NCI-H2227 (cell line): ENCODE results near the gene RNF138.
"Not testable (repeated sequence)": the region's sequence is repeated elsewhere in the genome, so short reads cannot be mapped to it uniquely, and the experiment has no call there.

ENCODE experiments used
- DNase-seq: peaks from one replicate; lab custom pipeline; 2025; ENCODE audit not compliant: unreplicated experiment; lab: John Stamatoyannopoulos, UW

The RNF138 gene

DNA sequence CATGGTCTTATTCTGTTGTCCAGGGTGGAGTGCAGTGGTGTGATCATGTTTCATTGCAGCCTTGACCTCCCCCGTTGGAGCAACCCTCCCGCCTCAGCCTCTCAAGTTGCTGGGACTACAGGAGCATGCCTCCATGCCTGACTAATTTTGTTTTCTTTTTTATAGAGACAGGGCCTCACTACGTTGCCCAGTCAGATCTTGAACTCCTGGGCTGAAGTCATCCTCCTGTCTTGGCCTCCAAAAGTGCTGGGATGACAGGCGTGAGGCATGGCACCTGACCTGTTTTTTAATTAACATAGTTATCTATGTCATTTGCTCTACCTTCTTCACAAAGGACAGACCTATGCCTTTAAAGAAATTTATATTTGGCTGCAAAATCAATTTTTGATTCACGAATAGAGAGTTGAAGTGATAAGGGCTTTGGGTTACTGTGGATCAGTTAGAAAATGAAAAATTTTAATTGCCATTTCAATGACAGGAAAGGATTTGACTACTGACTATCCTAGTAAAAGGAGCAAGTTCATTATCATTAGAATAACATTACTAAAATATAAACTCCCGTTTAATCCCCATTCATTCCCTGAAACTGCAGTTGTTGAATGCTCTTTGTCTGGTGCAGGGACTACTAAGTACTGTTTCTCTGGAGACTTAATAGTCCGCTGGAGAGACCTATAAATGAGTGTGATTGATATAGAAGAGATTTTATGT is 3.7 kb downstream of the RNF138 start:
- no peak for DNase-seq

DNA sequence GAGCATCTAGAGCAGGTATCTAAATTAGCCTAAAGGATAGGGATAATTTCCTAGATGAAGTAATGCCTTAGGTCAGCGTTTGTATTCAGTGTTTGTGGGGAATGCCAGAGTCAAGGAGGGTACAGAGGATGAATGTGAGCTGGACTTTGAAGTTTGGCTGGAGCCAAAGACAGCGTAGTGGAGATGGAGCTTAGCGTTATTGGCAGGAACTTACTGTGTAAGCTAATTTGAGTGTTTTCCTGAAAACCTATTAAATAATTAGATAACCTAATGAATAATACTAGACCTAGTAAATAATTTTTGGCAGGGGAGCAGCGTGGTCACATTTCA is 4.2 kb downstream of the RNF138 start:
- DNase-seq, result no peak

DNA sequence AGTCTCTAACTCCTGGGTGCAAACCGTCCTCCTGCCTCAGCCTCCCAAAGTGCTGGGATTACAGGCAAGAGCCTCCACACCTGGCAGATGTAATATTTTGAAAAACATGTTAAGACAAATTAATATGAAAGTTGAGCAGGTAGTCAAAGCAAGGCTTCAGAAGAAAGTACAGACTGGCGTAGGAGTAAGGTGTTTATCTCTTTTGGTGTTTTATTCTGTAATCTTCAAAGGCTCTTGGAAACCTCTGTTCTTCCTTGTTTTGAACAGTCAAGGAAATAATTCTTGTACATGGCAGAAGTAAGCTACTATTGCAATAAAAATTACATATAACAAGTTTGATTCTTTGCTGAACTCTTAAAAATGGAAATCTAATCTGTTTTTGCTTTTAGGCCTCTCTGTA is 5.3 kb downstream of the RNF138 start:
- DNase-seq, result no peak

DNA sequence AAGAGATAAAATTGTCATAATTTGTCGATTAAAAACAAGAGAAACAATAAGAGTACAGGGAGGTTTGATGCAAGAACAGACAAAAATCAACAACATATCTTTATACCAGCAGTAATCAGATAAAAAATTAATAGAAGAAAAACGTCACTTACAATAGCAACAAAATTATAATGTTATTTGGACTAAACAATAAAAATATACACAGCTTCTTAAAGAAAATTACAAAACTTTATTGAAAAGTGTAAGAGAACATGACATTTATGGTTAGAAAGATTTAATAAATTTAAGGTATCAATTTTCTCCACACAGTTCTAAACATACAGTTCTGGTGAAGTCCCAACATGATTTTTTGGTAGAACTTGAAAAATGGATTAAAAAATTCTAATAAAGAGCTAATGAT is 12.8 kb downstream of the RNF138 start:
- no peak for DNase-seq

DNA sequence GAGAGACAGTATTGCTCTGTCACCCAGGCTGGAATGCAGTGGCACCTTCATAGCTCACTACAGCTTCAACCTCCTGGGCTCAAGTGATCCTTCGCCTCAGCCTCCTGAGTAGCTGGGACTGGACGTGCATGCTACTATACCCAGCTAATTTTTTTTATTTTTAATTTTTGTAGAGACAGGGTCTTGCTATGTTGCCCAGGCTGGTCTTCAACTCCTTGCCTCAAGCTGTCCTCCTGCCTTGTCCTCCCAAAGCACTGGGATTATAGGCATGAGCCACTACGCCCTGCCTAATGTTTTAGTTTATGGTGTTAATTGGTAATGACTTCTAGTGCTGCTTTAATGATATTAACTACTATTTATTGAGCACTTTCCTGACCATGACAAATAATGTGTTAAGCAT is 18.3 kb downstream of the RNF138 start:
- DNase-seq, result no peak

DNA sequence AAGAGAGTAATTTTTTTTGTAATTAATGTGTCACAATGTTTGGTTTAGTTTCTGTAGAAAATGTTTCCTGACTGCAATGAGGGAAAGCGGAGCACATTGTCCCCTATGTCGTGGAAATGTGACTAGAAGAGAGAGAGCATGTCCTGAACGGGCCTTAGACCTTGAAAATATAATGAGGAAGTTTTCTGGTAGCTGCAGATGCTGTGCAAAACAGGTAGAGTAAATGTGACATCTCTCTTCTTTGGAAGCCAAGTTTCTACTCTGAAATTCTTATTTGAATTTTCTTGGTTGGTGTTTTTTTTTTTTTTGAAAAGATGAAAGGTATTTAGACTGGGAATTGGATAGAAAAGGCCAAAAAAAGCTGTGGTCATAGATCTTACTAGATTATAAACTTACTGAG is 20.0 kb downstream of the RNF138 start:
- no peak for DNase-seq

DNA sequence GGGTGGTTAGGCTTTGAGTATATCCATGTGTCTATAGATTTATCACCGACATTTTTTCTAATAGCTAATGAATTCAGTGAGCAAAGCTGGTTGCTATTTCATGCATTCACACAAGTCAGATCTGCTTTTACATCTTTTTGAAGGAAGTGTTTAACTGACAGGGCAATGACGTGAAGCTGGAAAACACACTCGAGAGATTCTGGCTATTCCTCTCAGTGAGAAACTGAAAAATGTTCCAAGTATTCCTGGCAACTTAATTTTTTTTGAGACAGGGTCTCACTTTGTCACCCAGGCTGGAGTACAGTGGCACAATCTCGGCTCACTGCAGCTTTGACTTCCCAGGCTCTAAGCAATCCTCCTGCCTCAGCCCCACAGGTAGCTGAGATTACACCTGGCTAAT is 21.2 kb downstream of the RNF138 start:
- no peak for DNase-seq

DNA sequence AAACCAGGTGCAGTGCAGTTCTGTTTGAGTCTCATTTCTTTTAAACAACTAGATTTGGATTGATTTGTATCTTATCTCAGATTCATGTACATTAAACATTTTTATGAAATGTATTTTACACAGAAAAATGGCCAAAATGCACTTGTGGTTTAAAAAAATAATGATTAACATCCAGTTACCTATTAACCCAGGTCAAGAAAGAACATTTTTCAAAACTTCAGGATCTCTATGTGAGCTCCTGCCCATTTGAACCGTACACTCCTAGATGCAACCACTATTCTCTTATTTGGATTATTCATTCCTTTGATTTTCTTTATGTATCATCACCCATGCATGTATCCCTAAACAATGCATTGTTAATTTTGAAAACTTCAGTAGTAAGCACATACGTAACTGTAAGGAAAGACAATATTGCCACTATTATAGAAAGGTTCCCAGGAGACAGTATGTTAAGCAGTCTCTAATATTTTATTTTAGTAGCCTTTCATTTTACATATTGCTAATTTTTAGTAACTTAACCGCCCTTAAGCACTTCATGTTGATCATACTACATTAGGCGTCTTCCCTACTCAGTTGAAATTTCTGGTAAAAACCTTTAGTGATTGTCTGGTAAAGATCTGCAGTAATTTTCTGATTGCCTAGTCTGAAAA is 22.7 kb downstream of the RNF138 start:
- no peak for DNase-seq

DNA sequence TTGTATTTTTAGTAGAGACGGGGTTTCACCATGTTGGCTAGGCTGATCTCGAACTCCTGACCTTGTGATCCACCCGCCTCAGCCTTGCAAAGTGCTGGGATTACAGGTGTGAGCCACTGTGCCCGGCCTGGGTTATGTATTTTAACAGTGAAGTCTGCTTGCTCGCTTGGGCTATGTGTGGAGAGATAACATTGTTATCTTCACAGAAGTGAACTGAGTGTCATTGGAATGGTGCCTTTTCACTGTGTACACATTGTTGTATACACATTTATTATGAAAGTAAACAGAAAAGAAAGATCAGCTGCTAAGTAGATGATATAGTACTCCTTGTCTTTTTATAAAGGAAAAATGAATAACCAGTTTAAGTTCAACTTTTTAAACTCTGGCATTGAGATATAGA is 30.4 kb downstream of the RNF138 start:
- DNase-seq, result no peak

DNA sequence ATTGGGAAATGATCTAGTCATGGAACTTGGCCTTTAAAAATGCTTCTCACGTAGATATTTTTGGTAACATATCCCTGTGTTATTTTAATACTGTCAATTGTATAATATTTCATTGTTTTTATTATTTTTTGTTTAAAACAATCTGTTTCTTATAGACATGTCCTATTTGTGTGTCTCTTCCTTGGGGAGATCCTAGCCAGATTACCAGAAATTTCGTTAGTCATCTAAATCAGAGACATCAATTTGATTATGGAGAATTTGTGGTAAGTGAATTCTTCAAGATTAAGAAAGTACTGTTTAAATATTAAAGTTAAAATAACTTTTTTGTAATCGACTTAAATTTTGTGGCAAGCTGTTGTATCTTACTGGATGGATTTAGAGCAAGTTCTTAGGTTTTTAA is 34.9 kb downstream of the RNF138 start:
- no peak for DNase-seq

DNA sequence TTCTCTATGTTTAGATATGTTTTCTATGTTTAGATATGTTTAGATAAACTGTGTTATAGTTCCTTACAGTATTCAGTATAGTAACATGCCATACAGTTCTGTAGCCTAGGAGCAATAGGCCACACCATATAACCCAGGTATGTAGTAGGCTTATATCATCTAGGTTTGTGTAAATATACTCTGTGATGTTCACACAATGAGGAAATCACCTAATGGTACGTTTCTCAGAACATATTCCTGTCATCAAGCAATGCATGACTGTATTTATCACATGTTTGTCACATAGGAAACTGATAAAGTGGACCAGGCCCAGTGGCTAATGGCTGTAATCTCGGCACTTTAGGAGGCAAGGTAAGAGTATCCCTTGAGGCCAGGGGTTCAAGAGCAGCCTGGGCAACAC is 44.0 kb downstream of the RNF138 start:
- DNase-seq, result no peak

DNA sequence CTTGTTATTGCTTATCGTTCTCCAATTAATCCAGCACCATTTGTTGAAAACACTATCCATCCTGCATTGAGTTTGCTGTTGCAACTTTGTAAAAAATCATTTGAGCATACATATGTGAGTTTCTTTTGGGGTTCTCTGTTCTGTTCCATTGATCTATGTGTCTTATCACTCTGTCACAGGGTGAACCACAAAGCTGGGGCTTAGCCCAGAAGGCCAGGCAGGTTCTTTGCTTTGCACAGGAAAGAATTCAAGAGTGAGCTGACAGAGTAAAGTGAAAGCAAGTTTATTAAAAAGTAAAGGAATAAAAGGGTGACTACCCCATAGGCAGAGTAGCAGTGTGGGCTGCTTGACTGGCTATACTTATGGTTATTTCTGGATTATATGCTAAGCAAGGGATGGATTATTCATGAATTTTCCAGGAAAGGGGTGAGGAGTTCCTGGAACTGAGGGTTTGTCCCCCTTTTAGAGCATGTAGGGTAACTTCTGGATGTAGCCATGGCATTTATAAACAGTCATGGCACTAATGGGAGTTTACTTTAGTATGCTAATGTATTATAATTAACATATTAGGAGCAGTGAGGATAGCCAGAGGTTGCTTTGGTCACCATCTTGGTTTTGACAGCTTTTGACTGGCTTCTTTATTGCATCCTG is 46.8 kb downstream of the RNF138 start:
- DNase-seq, result no peak

DNA sequence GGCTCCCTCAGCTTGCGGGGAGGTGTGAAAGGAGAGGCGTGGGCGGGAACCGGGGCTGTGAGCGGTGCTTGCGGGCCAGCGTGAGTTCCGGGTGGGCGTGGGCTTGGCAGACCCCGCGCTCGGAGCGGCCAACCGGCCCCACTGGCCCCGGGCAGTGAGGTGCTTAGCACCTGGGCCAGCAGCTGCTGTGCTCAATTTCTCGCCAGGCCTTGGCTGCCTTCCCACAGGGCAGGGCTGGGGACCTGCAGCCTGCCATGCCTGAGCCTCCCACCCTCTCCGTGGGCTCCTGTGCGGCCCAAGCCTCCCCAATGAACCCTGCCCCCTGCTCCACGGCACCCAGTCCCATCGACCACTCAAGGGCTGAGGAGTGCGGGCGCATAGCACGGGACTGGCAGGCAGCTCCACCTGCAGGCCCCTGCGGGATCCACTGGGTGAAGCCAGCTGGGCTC is 48.2 kb downstream of the RNF138 start:
- peak; percentile 55 for DNase-seq

DNA sequence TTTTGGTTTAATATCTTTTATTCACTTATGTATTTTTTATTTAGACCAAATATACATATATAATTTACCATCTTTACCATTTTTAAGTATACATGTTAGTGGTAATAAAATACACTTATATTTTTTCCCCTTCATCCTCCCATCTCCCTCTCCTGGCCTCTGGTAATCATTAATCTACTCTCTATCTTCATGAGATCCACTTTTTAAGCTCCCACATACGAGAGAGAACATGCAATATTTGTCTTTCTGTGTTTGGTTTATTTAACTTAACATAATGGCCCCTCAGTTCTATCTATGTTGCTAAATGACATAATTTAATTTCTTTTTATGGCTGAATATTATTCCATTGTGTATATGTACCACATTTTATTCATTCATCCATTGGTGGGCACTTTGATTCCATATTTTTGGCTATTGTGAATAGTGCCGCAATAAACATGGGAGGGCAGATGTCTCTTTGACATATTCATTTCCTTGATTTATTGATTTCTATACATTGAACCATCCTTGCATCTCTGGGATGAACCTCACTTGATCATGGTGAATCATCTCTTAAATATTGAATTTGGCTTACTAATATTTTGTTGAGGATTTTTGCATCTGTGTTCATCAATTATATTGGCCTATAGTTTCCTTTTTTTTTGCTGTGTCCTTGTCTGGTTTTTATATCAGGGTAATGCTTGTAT is 56.7 kb downstream of the RNF138 start:
- DNase-seq, result no peak

DNA sequence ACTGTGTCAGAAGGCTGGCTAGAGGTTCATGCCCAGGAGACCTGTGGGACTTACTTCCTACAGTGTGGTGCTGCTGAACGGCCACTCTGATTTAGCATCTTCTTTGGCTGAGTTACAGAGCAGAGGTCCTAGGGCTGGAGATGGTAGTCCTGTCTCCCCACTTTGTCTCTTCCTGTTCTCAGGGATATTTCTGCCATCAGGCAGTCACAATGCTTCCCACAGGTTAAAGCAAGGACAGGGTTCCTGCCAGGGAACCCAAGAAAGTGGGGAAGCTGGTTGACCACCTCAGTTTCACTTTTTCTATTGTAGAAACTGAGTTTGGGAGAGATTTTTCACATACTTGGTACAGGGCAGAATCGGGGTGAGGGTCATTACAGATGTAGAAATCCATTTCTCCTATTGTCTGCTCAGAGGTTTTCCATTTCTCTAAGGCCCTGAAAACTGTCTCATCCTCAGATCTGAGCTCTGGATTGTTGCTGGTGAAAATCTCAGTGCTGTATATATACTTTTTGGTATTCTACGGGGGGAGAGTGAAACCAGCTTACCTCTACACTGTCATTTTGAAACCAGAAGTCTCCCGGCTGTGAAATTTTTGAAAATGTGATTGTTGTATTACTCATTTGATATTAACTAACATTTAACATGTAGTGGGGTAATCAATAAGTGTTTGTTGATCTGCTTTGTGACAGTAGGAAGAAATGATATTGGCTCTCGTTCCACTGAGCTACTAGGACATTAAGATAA is 61.2 kb downstream of the RNF138 start:
- no peak for DNase-seq

DNA sequence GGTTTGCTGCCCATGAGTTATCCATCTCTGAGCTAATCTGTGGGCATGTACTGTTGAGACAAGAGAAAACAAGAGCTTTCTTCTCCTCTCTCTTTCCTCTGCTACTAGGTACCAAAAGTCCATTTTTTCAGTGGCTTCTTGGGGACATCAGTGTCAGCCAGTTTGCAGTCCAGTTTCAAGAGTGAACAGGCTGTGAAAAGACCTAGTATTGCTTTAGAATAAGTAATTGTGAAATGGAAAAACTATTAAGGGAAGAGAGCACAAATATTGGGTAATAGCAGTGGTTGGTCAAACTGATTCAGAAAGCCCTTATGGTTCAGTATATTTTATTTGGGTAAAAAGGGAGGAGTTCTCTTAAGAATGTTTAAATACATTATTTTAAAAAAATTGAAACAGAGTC is 65.2 kb downstream of the RNF138 start:
- no peak for DNase-seq

DNA sequence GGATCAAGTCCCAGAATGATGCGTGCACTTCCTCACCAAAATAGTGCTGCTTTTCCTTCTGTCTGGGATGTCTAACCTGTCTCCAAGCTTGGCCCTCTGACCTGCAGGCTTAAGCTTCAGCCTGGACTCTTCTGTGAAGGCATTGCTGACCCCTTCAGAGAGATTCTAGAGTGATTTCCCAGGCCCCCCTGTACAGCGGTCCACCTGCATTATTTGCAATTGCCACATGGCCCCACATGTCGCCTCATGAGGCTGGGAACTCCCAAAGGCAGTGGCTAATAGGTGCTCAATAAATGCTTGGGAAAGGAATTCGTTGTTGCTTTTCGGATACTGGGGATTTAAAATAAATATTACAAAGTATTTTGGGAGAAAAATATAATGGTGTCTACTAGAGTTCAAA is 65.9 kb downstream of the RNF138 start:
- no peak for DNase-seq

DNA sequence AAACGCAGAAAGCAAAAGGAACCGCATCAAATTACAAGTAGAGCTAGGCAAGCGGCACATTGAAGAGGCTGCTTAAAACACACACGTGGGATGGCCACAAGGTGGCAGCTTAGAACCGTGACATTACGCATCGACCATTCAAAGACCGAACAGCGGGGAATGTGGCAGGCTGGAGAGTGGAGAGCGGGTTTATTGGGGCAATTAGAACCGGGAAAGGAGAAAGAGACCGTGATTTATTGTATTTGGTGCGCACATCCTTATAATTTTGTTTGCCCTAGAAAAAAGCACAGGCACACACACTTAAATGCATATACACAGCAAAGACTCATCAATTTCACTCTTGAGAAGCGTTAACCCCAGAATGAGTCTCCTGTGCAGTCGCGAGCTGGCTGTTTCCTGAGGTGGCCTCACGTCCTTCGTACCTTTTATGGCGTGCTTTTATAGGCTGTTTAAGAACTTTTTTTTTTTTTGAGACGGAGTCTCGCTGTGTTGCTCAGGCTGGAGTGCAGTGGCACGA is 66.5 kb downstream of the RNF138 start:
- DNase-seq, result peak; percentile 94

DNA sequence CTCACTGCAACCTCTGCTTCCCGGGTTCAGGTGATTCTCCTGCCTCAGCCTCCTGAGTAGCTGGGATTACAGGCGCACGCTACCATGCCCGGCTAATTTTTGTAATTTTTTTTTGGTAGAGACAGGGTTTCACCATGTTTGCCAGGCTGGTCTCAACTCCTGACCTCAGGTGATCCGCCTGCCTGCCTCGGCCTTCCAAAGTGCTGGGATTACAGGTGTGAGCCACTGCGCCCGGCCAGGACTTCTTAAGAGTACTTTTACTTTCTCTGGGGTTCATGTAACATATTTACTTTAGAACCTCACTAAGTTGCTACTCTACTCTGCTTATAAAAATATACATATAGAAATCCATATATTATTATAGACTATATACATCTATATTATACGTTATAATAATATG is 67.0 kb downstream of the RNF138 start:
- DNase-seq, result not testable (repeated sequence)

DNA sequence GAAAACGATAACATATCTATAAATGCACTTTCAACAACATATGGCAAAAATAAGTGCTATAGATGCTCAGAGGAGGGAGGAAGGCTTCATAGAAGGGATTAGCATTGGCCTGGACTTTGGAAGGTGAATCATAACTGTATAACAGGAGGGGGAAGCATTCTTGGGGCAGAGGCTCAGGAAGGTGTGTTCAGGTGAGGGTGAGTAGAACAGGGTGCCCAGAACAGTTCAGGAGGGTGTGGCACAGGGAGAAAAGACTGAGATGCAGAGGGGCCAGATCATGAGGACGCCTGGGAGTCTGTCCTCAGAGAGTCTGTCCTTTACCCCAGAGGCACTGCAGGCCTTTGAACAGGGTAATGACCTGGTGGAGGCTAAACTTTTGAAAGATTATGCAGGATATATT is 68.9 kb downstream of the RNF138 start:
- DNase-seq, result no peak
